Peyer's patch (tissue), 4 donors: ENCODE results near the gene ANKS6. TPM values are rescaled to one million over a fixed set of nuclear protein-coding genes. Genes with fewer than 3 reads are reported as not detected.

ENCODE experiments used
- DNase-seq, 3 donors: peaks; one replicate each; pipeline ENCODE4 v3.0.0-alpha.2; 2017 to 2019
- H3K27ac ChIP-seq, 4 donors: fragments of 200-600 bp; sonication (generic); one replicate each; pipeline ENCODE4 v1.5.1; 2016 to 2019
- H3K27me3 ChIP-seq, 2 donors: fragments of 200-600 bp; sonication (generic); one replicate each; pipeline ENCODE4 v1.5.1; 2019
- H3K36me3 ChIP-seq, 3 donors: fragments of 200-600 bp; sonication (generic); one replicate each; pipeline ENCODE4 v1.5.1; 2016 to 2019
- H3K4me1 ChIP-seq, 4 donors: fragments of 200-600 bp; sonication (generic); one replicate each; pipeline ENCODE4 v1.5.1; 2016 to 2019
- H3K4me3 ChIP-seq, 4 donors: fragments of 200-600 bp; sonication (generic); 1 replicate in 3 of 4; 2 replicates in 1 of 4; pipeline ENCODE4 v1.5.1; 2016 to 2019; ENCODE audit warnings: mild to moderate bottlenecking in 1 of 4
- H3K9me3 ChIP-seq, 4 donors: fragments of 200-600 bp; sonication (generic); one replicate each; pipeline ENCODE4 v1.5.1; 2016 to 2019; ENCODE audit warnings: mild to moderate bottlenecking in 1 of 4
- CTCF ChIP-seq, 6 experiments: fragments of 450-650 bp in 4 of 6; fragments of 200-600 bp in 2 of 6; sonication (generic) in 1 of 6; IDR thresholded peaks; one replicate each; pipeline ENCODE4 v1.5.1; 2017 to 2019; ENCODE audit warnings: antibody characterized with exemption in 6 of 6, mild to moderate bottlenecking in 3 of 6, moderate library complexity in 1 of 6
- POLR2A ChIP-seq, 2 donors: fragments of 450-650 bp; IDR thresholded peaks; one replicate each; pipeline ENCODE4 v1.5.1; 2017; ENCODE audit warnings: antibody characterized with exemption in 2 of 2, mild to moderate bottlenecking in 2 of 2, moderate library complexity in 2 of 2
- total RNA-seq, 4 donors: library from RNA; depleted of rRNA; stranded (reverse); fragments of >200 nt; gene quantifications; one replicate each; pipeline ENCODE4 v1.1.0, GENCODE V29; 2016

Gene ANKS6
- total RNA-seq, 4 donors from 2014 or later = 39.8 to 79.6 (median 54.6) TPM

GRCh38 chr9:98804083-98804482, 7.7 kb upstream of the ANKS6 start:
- Histone ChIP-seq H3K9me3 (no peaks in the 10 kb centered on the region), H3K4me3 (no peak overlapping the region), H3K36me3 (no peaks in the 10 kb centered on the region), H3K27me3 (no peaks in the 10 kb centered on the region), H3K4me1 (peaks cover 0 to 35% (median 4%) of the 10 kb centered on the region in 4 donors), H3K27ac (no peak overlapping the region)
- DNase-seq = no peak
- TF ChIP-seq POLR2A (IDR thresholded peaks at IDR 0.05) (no peak), CTCF (IDR thresholded peaks at IDR 0.05) (peak in 1 of 6 experiments; percentile 9)

- DNase-seq = peak in 1 of 3 donors; percentile 44
- no peaks in the 10 kb centered on the region for H3K36me3 ChIP-seq
- no peak overlapping the region for H3K4me3 ChIP-seq
- no peak overlapping the region for H3K27ac ChIP-seq
- H3K27me3 ChIP-seq = no peaks in the 10 kb centered on the region
- peaks cover 0 to 26% (median 1%) of the 10 kb centered on the region in 4 donors for H3K4me1 ChIP-seq
- no peak for TF ChIP-seq POLR2A (IDR thresholded peaks at IDR 0.05)
- no peak for TF ChIP-seq CTCF (IDR thresholded peaks at IDR 0.05)
- H3K9me3 ChIP-seq = no peaks in the 10 kb centered on the region
Observed at GRCh38 chr9:98801969-98802371, 5.6 kb upstream of the ANKS6 start.

- TF ChIP-seq POLR2A (IDR thresholded peaks at IDR 0.05) (no peak), CTCF (IDR thresholded peaks at IDR 0.05) (no peak)
- no peak for DNase-seq
- Histone ChIP-seq H3K4me1 (peaks cover 0 to 24% (median 0%) of the 10 kb centered on the region in 4 donors), H3K36me3 (no peaks in the 10 kb centered on the region), H3K4me3 (no peak overlapping the region), H3K27me3 (no peaks in the 10 kb centered on the region), H3K9me3 (no peaks in the 10 kb centered on the region), H3K27ac (no peak overlapping the region)
Observed at GRCh38 chr9:98801561-98801960, 5.2 kb upstream of the ANKS6 start.

GRCh38 chr9:98798254-98798653, 1.9 kb upstream of the ANKS6 start:
- TF ChIP-seq POLR2A (IDR thresholded peaks at IDR 0.05) = no peak
- no peak for TF ChIP-seq CTCF (IDR thresholded peaks at IDR 0.05)
- Histone ChIP-seq H3K27me3 (no peaks in the 10 kb centered on the region), H3K4me3 (no peak overlapping the region), H3K9me3 (no peaks in the 10 kb centered on the region), H3K27ac (no peak overlapping the region), H3K36me3 (no peaks in the 10 kb centered on the region), H3K4me1 (peaks cover 0 to 15% (median 3%) of the 10 kb centered on the region in 4 donors)
- DNase-seq = no peak

GRCh38 chr9:98797491-98797890, 1.1 kb upstream of the ANKS6 start:
- Histone ChIP-seq H3K27me3 (no peaks in the 10 kb centered on the region), H3K27ac (no peak overlapping the region), H3K4me1 (peaks cover 0 to 15% (median 3%) of the 10 kb centered on the region in 4 donors), H3K36me3 (no peaks in the 10 kb centered on the region), H3K4me3 (no peak overlapping the region), H3K9me3 (no peaks in the 10 kb centered on the region)
- peak in 1 of 3 donors; percentile 15 for DNase-seq
- no peak for TF ChIP-seq POLR2A (IDR thresholded peaks at IDR 0.05)
- TF ChIP-seq CTCF (IDR thresholded peaks at IDR 0.05) = no peak

GRCh38 chr9:98795970-98796363, 388 bp downstream of the ANKS6 start:
- Histone ChIP-seq H3K36me3 (no peaks in the 10 kb centered on the region), H3K4me3 (peak overlapping the region; percentile 60 to 88 (median 80)), H3K9me3 (no peaks in the 10 kb centered on the region), H3K27ac (peak overlapping the region; percentile 47 to 71 (median 61)), H3K4me1 (peaks cover 0 to 25% (median 3%) of the 10 kb centered on the region in 4 donors), H3K27me3 (no peaks in the 10 kb centered on the region)
- TF ChIP-seq CTCF (IDR thresholded peaks at IDR 0.05) = no peak
- no peak for TF ChIP-seq POLR2A (IDR thresholded peaks at IDR 0.05)
- DNase-seq = peak in 1 of 3 donors; percentile 57
